Ishikawa (cell line): ENCODE results near the gene TGFBRAP1.

Experiments
- CEBPB ChIP-seq: IDR thresholded peaks from 2 replicates; pipeline ENCODE4 v1.6.1; 2012
- CREB1 ChIP-seq: IDR thresholded peaks from 2 replicates; pipeline ENCODE4 v1.6.1; 2012; ENCODE audit warnings: low read depth
- EGR1 ChIP-seq: IDR thresholded peaks from 2 replicates; pipeline ENCODE4 v1.6.1; 2012
- EP300 ChIP-seq: IDR thresholded peaks from 2 replicates; pipeline ENCODE4 v1.6.1; 2012; ENCODE audit warnings: borderline replicate concordance
- FOXM1 ChIP-seq: IDR thresholded peaks from 2 replicates; pipeline ENCODE4 v1.6.1; 2012; ENCODE audit warnings: low read depth, borderline replicate concordance
- NFIC ChIP-seq: IDR thresholded peaks from 2 replicates; pipeline ENCODE4 v1.6.1; 2012
- RAD21 ChIP-seq: IDR thresholded peaks from 2 replicates; pipeline ENCODE4 v1.6.1; 2012; ENCODE audit warnings: low read depth
- TAF1 ChIP-seq: IDR thresholded peaks from 2 replicates; pipeline ENCODE4 v1.6.1; 2012; ENCODE audit warnings: low read depth, mild to moderate bottlenecking
- TCF12 ChIP-seq: IDR thresholded peaks from 2 replicates; pipeline ENCODE4 v1.6.1; 2012; ENCODE audit warnings: low read depth
- TEAD4 ChIP-seq: IDR thresholded peaks from 2 replicates; pipeline ENCODE4 v1.6.1; 2012
- YY1 ChIP-seq: IDR thresholded peaks from 2 replicates; pipeline ENCODE4 v1.6.1; 2012; ENCODE audit warnings: low read depth
- ZBTB7A ChIP-seq: IDR thresholded peaks from 2 replicates; pipeline ENCODE4 v1.6.1; 2012; ENCODE audit warnings: low read depth
- TF ChIP-seq, protein P1 (sequence below): IDR thresholded peaks from 2 replicates; pipeline ENCODE4 v1.6.1; 2012; ENCODE audit warnings: low read depth, mild to moderate bottlenecking
- TF ChIP-seq, protein P2 (sequence below): IDR thresholded peaks from 2 replicates; pipeline ENCODE4 v1.6.1; 2012
- TF ChIP-seq, protein P3 (sequence below): IDR thresholded peaks from 2 replicates; pipeline ENCODE4 v1.6.1; 2012

TGFBRAP1 gene

DNA sequence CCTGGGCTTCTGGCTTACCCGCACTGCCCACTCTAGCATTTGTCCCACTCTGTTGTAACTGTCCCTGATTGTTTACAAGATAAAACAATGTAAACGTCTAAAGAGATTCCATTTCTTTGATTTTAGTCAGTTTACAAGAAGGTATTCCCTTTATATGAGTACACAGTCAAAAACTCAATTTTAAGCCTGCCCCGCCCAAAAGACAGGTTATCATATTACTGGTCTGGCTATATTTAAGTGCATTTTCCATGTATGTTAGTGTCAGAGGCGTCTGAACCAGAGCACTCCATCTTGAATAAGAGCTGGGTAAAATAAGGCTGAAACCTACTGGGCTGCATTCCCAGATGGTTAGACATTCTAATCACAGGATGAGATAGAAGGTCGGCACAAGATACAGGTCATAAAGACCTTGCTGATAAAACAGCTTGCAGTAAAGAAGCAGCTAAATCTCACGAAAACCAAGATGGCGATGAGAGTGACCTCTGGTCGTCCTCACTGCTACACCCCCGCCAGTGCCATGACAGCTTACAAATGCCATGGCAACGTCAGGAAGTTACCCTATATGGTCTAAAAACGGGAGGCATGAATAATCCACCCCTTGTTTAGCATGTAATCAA, 73.0 kb downstream of the TGFBRAP1 start:
- TF ChIP-seq YY1 = no peak
- TF ChIP-seq CREB1 = no peak
- no peak for TF ChIP-seq EGR1
- TF ChIP-seq, protein P1, sequence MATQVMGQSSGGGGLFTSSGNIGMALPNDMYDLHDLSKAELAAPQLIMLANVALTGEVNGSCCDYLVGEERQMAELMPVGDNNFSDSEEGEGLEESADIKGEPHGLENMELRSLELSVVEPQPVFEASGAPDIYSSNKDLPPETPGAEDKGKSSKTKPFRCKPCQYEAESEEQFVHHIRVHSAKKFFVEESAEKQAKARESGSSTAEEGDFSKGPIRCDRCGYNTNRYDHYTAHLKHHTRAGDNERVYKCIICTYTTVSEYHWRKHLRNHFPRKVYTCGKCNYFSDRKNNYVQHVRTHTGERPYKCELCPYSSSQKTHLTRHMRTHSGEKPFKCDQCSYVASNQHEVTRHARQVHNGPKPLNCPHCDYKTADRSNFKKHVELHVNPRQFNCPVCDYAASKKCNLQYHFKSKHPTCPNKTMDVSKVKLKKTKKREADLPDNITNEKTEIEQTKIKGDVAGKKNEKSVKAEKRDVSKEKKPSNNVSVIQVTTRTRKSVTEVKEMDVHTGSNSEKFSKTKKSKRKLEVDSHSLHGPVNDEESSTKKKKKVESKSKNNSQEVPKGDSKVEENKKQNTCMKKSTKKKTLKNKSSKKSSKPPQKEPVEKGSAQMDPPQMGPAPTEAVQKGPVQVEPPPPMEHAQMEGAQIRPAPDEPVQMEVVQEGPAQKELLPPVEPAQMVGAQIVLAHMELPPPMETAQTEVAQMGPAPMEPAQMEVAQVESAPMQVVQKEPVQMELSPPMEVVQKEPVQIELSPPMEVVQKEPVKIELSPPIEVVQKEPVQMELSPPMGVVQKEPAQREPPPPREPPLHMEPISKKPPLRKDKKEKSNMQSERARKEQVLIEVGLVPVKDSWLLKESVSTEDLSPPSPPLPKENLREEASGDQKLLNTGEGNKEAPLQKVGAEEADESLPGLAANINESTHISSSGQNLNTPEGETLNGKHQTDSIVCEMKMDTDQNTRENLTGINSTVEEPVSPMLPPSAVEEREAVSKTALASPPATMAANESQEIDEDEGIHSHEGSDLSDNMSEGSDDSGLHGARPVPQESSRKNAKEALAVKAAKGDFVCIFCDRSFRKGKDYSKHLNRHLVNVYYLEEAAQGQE = no peak
- no peak for TF ChIP-seq NFIC
- TF ChIP-seq FOXM1 = no peak
- TF ChIP-seq ZBTB7A = no peak

DNA sequence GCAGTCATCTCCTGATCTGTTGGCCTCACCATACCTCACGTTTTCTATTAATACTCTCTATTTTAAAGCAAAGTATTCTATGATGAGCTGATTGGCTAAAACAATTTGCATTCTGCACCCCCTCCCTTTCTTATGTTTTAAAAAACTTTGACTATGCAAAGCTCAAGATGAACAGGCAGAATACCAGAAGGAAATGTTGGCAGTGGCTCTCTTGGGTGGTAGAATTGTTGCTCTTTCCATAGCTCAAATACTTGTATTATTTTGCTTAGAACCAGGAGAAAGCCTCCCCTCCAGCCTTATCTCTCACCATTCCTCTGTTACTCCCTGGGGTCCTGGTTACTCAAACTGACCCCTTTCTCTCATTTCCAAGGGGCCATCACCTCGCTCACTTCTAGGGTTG, 73.6 kb downstream of the TGFBRAP1 start:
- TF ChIP-seq CEBPB = no peak

DNA sequence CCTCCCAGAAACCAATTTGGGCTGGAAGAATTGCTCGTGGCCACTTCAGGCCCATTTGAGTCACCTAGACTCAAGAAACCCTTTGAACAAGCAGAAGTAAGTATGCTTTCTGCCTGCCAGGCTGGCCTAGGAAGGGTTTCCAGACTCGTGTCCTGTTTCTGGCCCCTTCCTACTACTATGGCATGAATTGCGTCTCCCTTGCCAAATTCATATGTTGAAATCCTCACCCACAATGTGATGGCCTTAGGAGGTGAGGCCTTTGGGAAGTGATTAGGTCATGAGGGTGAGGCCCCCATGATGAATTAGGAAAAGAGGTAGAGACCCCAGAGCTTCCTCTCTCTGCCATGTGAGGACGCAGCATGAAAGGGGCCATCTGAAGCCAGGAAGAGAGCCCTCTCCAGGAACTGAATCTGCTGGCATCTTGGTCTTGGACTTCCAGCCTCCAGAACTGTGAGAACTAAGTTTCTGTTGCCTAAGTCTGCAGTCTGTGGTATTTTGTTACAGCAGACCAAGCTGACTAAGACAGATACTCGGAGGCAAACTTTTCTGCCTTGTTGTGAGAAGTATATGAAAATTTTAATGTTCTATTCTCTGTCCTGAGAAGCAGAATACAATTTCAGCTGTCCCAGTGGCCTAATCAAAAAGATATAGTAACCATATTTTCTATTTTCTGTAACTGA, 74.9 kb downstream of the TGFBRAP1 start:
- TF ChIP-seq CEBPB = no peak
- no peak for TF ChIP-seq EGR1
- no peak for TF ChIP-seq CREB1
- no peak for TF ChIP-seq TCF12
- TF ChIP-seq, protein P1 = no peak
- no peak for TF ChIP-seq YY1
- TF ChIP-seq ZBTB7A = no peak
- TF ChIP-seq, protein P2, sequence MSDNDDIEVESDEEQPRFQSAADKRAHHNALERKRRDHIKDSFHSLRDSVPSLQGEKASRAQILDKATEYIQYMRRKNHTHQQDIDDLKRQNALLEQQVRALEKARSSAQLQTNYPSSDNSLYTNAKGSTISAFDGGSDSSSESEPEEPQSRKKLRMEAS = no peak
- no peak for TF ChIP-seq RAD21
- no peak for TF ChIP-seq NFIC
- TF ChIP-seq TAF1 = no peak
- no peak for TF ChIP-seq EP300
- TF ChIP-seq FOXM1 = no peak
- TF ChIP-seq, protein P3, sequence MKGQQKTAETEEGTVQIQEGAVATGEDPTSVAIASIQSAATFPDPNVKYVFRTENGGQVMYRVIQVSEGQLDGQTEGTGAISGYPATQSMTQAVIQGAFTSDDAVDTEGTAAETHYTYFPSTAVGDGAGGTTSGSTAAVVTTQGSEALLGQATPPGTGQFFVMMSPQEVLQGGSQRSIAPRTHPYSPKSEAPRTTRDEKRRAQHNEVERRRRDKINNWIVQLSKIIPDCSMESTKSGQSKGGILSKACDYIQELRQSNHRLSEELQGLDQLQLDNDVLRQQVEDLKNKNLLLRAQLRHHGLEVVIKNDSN = no peak
- no peak for TF ChIP-seq TEAD4

DNA sequence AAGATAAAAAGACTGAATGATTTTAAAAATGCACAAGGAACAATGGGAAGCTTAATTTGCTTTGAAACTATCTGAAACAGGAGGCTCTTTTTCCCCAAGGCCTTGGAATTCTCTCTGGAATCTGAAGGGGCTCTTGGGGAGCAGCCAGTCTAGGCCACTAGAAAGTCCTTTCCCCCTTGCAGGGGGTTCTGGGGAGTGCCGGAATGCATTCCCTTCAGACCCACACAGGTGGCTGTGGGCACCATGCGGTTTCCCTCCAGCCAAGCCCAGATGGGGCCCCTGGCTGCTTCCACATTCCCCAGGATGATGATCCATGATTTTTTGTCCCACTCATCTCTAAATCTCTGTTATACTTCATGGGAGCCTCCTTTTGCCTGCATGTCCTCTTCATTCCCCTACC, 77.3 kb downstream of the TGFBRAP1 start:
- TF ChIP-seq CREB1 (no peak), RAD21 (no peak), YY1 (no peak), CEBPB (no peak), TEAD4 (no peak), TAF1 (no peak), NFIC (no peak), EGR1 (no peak), EP300 (no peak)
- TF ChIP-seq, protein P2 = no peak

DNA sequence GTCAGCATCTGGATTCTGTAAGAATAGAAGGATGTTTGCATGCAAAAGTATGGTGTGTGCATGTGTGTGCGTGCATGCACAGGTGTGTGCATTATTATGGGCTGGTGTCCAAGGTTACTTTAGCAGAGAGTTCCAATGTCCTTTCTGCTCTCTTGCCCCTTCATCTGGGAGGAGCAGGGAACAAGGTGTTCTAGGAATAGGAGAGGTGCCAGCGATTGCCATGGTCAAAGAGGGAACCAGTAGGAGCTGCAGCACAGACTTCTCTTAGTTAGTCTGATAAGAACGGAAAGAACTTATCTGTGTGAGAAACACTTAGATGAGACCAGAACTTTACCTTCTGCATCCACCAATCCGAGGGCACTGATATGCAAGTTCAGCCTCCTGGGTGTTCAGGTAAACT, 79.6 kb downstream of the TGFBRAP1 start:
- TF ChIP-seq FOXM1 (no peak), TEAD4 (no peak), ZBTB7A (no peak), CREB1 (no peak), EGR1 (no peak), NFIC (no peak), TAF1 (no peak)
- TF ChIP-seq, protein P1 = no peak
- TF ChIP-seq, protein P2 = no peak
